HL-60 (cell line): ENCODE data around the gene EPS15.

ENCODE experiments used
- GABPA ChIP-seq: IDR thresholded peaks from 2 replicates; pipeline ENCODE4 v1.6.1; 2012; ENCODE audit warnings: low read depth
- POLR2AphosphoS5 ChIP-seq: IDR thresholded peaks from 2 replicates; pipeline ENCODE4 v1.6.1; 2012; ENCODE audit warnings: low read depth
- REST ChIP-seq: IDR thresholded peaks from 2 replicates; pipeline ENCODE4 v1.6.1; 2012; ENCODE audit warnings: low read depth; ENCODE audit not compliant: insufficient replicate concordance
- SPI1 ChIP-seq: IDR thresholded peaks from 2 replicates; pipeline ENCODE4 v1.6.1; 2012; ENCODE audit warnings: low read depth, mild to moderate bottlenecking, borderline replicate concordance
- TF ChIP-seq, protein P1 (sequence below): IDR thresholded peaks from one replicate; pipeline ENCODE4 v1.5.1; 2011; ENCODE audit warnings: low read length, control low read depth, inconsistent platforms; ENCODE audit not compliant: insufficient read depth

- TF ChIP-seq, protein P1, sequence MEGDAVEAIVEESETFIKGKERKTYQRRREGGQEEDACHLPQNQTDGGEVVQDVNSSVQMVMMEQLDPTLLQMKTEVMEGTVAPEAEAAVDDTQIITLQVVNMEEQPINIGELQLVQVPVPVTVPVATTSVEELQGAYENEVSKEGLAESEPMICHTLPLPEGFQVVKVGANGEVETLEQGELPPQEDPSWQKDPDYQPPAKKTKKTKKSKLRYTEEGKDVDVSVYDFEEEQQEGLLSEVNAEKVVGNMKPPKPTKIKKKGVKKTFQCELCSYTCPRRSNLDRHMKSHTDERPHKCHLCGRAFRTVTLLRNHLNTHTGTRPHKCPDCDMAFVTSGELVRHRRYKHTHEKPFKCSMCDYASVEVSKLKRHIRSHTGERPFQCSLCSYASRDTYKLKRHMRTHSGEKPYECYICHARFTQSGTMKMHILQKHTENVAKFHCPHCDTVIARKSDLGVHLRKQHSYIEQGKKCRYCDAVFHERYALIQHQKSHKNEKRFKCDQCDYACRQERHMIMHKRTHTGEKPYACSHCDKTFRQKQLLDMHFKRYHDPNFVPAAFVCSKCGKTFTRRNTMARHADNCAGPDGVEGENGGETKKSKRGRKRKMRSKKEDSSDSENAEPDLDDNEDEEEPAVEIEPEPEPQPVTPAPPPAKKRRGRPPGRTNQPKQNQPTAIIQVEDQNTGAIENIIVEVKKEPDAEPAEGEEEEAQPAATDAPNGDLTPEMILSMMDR = no peak
- TF ChIP-seq POLR2AphosphoS5 = no peak
- no peak for TF ChIP-seq GABPA
- TF ChIP-seq REST = no peak
- TF ChIP-seq SPI1 = no peak
Measured at GRCh38 chr1:51342591-51343206, 176.4 kb downstream of the EPS15 start.
